GM12891 (cell line): ENCODE data around the gene RNF208.

ENCODE experiments used
- DNase-seq: peaks from one replicate; pipeline ENCODE4 v3.0.0; 2011; ENCODE audit warnings: low spot score; ENCODE audit not compliant: insufficient read length
- FAIRE-seq: peaks from 2 replicates; lab custom pipeline; 2011; peaks lifted over from hg19 to GRCh38; lab: Jason Lieb, UNC
- PAX5 ChIP-seq: IDR thresholded peaks from 2 replicates; pipeline ENCODE4 v1.6.1; 2011; ENCODE audit warnings: low read length, moderate library complexity, mild to moderate bottlenecking; ENCODE audit not compliant: insufficient read depth, severe bottlenecking
- POLR2A ChIP-seq: IDR thresholded peaks from 2 replicates; pipeline ENCODE4 v1.6.1; 2011; ENCODE audit warnings: low read depth, low read length, control low read depth
- POLR2AphosphoS5 ChIP-seq: IDR thresholded peaks from 2 replicates; pipeline ENCODE4 v1.6.1; 2011; ENCODE audit warnings: low read depth, low read length, control low read depth
- POU2F2 ChIP-seq: IDR thresholded peaks from 2 replicates; pipeline ENCODE4 v1.6.1; 2011; ENCODE audit warnings: low read depth, mild to moderate bottlenecking, control low read depth, low read length, moderate library complexity
- SPI1 ChIP-seq: IDR thresholded peaks from 2 replicates; pipeline ENCODE4 v1.6.1; 2011; ENCODE audit warnings: low read depth, low read length, control low read depth
- TAF1 ChIP-seq: IDR thresholded peaks from 2 replicates; pipeline ENCODE4 v1.6.1; 2011; ENCODE audit warnings: low read depth, low read length, control low read depth

RNF208 gene

GRCh38 chr9:137218754-137219271, 3.2 kb downstream of the RNF208 start:
- FAIRE-seq (no peak), DNase-seq (no peak)
- TF ChIP-seq POLR2AphosphoS5, result no peak
- TF ChIP-seq POLR2A, result no peak
- TF ChIP-seq POU2F2, result no peak
- TF ChIP-seq TAF1, result no peak
- TF ChIP-seq SPI1, result no peak
- no peak for TF ChIP-seq PAX5

GRCh38 chr9:137218212-137218753, 3.8 kb downstream of the RNF208 start:
- DNase-seq, result no peak
- no peak for TF ChIP-seq PAX5
- TF ChIP-seq POU2F2, result no peak
- no peak for TF ChIP-seq POLR2AphosphoS5
- no peak for TF ChIP-seq TAF1
- TF ChIP-seq SPI1, result no peak
- FAIRE-seq, result no peak

GRCh38 chr9:137217276-137218211, 4.5 kb downstream of the RNF208 start:
- FAIRE-seq, result no peak
- DNase-seq, result no peak
- TF ChIP-seq POLR2A (no peak), TAF1 (no peak), POLR2AphosphoS5 (no peak), POU2F2 (no peak), PAX5 (no peak), SPI1 (no peak)

- FAIRE-seq (no peak), DNase-seq (no peak)
- no peak for TF ChIP-seq POLR2AphosphoS5
- TF ChIP-seq PAX5, result no peak
- TF ChIP-seq POU2F2, result no peak
- no peak for TF ChIP-seq SPI1
These were observed 5.7 kb downstream of the RNF208 start for GRCh38 chr9:137216188-137216965.

- no peak for DNase-seq
- no peak for TF ChIP-seq POLR2AphosphoS5
- TF ChIP-seq SPI1, result no peak
- FAIRE-seq, result no peak
These were observed 6.6 kb downstream of the RNF208 start for GRCh38 chr9:137215196-137215986.

GRCh38 chr9:137214620-137215019, 7.4 kb downstream of the RNF208 start:
- TF ChIP-seq TAF1, result no peak
- DNase-seq (no peak), FAIRE-seq (no peak)

- DNase-seq (no peak), FAIRE-seq (no peak)
- TF ChIP-seq POU2F2, result no peak
- TF ChIP-seq PAX5, result no peak
- no peak for TF ChIP-seq POLR2A
- TF ChIP-seq TAF1, result no peak
- TF ChIP-seq SPI1, result no peak
- TF ChIP-seq POLR2AphosphoS5, result no peak
These were observed 8.6 kb downstream of the RNF208 start for GRCh38 chr9:137213160-137214060.

GRCh38 chr9:137212520-137212919, 9.5 kb downstream of the RNF208 start:
- no peak for TF ChIP-seq POLR2AphosphoS5
- no peak for TF ChIP-seq TAF1
- TF ChIP-seq PAX5, result no peak
- TF ChIP-seq SPI1, result no peak
- no peak for TF ChIP-seq POLR2A
- no peak for TF ChIP-seq POU2F2
- DNase-seq, result no peak
- FAIRE-seq, result no peak

- TF ChIP-seq POU2F2 (no peak), SPI1 (no peak), TAF1 (no peak), POLR2A (no peak), POLR2AphosphoS5 (no peak), PAX5 (no peak)
- DNase-seq, result no peak
- FAIRE-seq, result no peak
These were observed 10.5 kb downstream of the RNF208 start for GRCh38 chr9:137211532-137211931.
